ENCODE data around the gene IP6K2.

The IP6K2 gene

DNA sequence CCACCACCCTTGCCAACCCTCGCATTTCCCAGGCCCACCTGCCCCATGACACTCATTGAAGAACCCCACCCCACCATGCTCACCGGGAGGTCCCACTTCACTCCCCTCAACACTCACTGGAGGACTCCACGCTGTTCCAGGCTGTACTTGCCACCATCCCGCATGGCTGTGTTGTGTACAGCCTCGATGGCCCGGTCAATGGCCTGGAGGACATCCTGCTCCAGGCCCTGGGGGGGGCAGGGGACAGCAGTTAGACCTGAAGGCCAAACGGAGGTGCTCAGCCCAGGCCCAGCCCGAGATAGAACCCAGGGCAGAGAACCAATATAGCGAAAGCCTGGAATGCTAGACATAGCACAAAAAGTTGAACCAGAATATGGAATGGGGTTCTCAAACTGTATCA, 34.2 kb downstream of the IP6K2 start:
- TF ChIP-seq JUND (IDR thresholded peaks at IDR 0.05; ENCODE audit: low read depth), result no peak
- in situ Hi-C loops (cut with HindIII; ENCODE audit: low pct_unique_long_range_greater_than_20kb, low sequenced_read_pairs), result no loop called here
- DNase-seq (ENCODE audit: low read depth in 1 of 2, low spot score in 1 of 2), result no peak

DNA sequence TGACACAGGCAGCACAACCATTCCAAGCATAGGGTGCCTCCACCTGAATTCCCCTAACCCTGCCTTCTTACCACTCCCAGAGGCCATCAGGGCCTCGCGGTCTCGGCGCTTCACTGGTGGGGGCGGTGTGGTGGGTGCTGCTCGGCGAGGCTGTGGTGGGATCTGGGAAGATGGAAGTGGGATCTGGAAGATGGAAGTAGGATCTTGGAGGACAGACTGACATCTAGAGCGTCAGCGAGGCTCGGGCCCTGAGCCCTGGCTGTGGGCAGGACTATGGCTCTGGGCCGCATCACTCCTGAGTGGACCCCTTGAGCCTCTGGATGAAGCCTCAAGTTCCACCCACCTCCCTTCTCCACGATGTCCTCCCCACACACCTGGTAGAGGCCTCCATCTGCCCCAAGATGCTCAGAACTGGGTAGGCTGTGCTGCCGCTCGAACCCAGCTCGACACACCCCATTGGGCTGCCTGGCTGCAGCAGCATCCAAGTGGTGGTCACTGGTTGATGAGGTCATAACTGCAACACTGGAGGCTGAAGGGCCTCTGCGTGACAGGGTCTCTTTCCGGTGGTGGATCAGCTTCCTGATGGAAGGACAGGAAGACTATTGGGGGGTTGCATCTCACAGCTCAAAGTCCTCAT, 34.9 kb downstream of the IP6K2 start:
- no peak for DNase-seq (ENCODE audit: low read depth in 1 of 2, low spot score in 1 of 2)
- in situ Hi-C loops (cut with HindIII; ENCODE audit: low pct_unique_long_range_greater_than_20kb, low sequenced_read_pairs), result no loop called here
- TF ChIP-seq JUND (IDR thresholded peaks at IDR 0.05; ENCODE audit: low read depth), result no peak

DNA sequence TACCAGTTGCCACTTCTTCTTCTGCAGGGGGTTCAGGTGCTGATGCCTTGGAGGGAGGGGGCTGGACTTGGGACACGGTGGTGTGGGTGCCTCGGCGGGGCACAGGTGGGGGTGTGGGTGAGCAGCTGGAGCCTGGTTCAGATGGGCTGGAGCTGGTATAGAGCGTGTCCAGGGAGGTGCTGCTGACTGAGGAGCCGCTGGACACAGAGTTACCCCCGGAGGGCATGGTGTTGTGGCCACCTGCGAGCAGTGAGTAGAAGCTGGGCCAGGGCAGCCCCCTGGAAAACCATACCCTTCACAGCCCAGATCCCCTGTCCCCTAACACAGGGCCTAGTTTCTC, 35.5 kb downstream of the IP6K2 start:
- TF ChIP-seq JUND (IDR thresholded peaks at IDR 0.05; ENCODE audit: low read depth), result no peak
- in situ Hi-C loops (cut with HindIII; ENCODE audit: low pct_unique_long_range_greater_than_20kb, low sequenced_read_pairs), result no loop called here
- no peak for DNase-seq (ENCODE audit: low read depth in 1 of 2, low spot score in 1 of 2)

DNA sequence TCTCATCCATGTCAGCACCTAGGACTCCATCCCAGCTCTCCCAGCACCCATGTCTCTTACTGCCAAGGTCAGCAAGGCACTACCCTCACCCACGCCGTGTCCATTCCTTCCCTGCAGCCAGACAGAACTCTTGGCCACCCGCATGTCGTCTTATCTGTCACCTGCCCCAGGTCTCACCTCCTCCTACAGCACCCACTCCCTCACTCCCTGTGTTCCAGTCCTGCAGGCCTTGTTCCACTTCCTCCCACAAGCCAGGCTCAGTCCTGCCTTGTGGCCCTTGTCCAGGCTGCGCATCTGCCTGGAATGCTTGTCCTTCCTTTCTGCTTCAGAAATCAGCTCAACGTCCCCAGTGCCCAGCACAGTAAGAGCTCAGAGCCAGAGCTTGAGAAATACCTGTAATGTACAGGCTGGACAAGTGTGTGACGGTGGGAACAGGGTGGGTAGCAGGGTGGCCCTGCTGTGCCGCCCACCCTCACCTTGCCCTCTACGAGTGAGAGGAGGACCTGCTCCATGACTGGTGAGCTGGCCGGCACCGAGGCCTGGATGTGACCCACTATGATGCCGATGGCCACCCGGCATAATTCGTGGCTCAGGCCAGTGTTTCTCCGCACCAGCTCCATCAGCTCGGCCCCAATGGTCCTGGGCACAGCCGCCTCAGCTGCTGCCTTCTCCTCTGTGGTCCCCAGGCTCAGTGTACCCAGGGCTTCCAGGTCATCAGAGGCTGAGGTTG, 36.0 kb downstream of the IP6K2 start:
- DNase-seq (ENCODE audit: low read depth in 1 of 2, low spot score in 1 of 2), result no peak
- in situ Hi-C loops (cut with HindIII; ENCODE audit: low pct_unique_long_range_greater_than_20kb, low sequenced_read_pairs), result no loop called here
- TF ChIP-seq JUND (IDR thresholded peaks at IDR 0.05; ENCODE audit: low read depth), result no peak

DNA sequence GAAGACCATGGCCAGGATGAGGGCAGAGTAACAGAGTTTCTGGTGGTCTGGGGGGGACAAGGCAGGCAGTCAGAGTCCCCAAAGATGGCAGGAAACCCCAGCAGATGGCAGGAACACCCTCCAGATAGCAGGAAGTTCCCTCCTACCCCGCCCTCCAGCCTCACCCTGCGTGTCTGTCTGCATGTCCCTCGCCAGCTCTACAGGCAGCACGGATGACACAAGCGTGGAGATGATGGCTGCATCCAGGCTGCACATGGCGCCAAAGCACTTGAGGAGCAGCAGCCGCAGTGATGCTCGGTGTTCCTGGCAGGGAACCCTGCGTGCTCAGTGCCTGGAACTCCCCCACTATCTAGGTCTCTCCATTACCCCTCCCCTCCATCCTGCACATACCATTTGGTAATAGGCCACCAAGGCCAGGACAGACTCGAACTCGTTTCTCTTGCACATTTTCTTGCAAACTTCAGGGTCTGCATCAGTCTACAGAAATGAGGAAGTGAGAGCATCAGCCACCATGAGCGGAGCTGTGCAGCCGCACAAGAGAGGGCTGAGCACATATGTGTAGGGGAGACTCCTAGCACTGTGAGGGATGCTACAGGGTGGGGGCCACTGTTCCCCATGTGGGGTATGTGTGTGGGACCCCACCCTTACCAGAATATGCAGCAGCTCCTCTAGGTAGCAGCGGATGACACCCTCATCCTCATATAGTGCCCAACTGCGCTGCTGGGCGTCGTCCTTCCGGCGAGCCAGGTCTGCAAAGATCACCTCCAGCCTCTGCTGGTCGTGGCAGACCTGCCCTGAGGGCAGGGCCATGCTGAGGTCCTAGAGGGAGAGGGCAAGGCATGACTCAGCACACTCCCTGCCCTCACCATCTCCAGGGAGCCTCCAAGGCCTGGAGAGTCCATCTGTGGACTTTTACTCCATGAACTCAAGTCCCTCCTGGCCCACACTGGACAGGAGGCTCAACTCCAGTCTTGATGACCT, 37.3 kb downstream of the IP6K2 start:
- no peak for TF ChIP-seq JUND (IDR thresholded peaks at IDR 0.05; ENCODE audit: low read depth)

DNA sequence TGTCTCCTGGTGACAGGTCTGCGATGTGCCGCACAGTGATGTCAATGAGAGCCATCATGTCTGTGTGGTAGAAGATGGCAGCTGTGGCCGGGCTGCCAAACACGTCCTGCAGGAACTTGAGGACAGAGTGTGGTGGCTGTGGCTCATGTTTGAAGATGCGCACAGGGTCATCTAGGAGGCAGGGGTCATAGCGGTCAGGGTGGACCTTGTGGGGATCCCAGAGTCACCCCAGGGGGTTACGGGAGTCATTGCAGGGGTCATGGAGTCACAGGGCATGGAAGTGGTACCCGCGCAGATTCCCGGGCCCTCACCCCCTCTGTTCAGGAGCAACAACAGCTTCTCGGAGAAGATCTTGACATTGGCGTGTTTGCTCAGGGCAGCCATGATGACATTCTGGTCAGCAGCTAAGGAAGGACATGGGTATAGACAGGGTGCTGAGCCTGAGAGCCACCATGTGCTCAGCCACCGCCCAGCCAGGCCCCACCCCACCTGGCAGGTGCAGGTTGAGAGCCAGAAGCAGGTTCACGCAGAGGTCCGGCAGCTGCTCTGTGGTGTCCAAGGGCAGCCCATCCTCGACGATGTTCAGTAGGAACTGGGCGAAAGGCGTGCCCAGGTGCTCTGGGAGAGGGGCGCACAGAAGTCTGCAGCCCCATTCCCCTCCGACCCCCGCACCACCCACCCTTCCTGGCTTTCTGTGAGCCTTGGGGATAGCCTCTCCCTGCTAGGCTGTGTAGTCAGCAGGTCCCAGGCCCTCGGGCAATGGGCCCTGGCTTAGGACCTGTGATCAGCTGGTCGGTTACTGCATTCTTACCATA, 38.2 kb downstream of the IP6K2 start:
- no peak for TF ChIP-seq JUND (IDR thresholded peaks at IDR 0.05; ENCODE audit: low read depth)
- in situ Hi-C loops (cut with HindIII; ENCODE audit: low pct_unique_long_range_greater_than_20kb, low sequenced_read_pairs), result no loop called here
- no peak for DNase-seq (ENCODE audit: low read depth in 1 of 2, low spot score in 1 of 2)

More for the DNA sequence above, 37.3 kb downstream of the IP6K2 start:
- no peak for DNase-seq (ENCODE audit: low read depth in 1 of 2, low spot score in 1 of 2)
- in situ Hi-C loops (cut with HindIII; ENCODE audit: low pct_unique_long_range_greater_than_20kb, low sequenced_read_pairs), result no loop called here

DNA sequence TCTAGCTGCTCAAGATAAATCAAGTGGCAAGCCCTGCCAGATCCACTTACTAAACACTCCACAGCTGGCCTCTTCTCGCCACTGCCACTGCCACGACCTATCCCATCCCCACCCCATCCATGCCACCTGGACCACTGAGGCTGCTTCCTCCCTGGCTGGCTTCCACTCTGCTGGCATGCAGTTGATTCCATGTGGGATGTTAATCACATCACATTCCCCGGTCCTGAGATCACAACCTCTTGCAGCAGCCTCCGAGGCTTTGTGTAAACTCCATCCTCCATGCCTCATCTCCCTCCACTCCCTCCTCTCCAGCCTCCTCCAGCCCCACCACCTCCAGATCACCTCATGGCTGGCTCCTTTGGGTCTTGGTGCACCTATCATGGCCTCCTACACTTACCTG, 39.0 kb downstream of the IP6K2 start:
- in situ Hi-C loops (cut with HindIII; ENCODE audit: low pct_unique_long_range_greater_than_20kb, low sequenced_read_pairs), result no loop called here
- DNase-seq (ENCODE audit: low read depth in 1 of 2, low spot score in 1 of 2), result no peak
- TF ChIP-seq JUND (IDR thresholded peaks at IDR 0.05; ENCODE audit: low read depth), result no peak

DNA sequence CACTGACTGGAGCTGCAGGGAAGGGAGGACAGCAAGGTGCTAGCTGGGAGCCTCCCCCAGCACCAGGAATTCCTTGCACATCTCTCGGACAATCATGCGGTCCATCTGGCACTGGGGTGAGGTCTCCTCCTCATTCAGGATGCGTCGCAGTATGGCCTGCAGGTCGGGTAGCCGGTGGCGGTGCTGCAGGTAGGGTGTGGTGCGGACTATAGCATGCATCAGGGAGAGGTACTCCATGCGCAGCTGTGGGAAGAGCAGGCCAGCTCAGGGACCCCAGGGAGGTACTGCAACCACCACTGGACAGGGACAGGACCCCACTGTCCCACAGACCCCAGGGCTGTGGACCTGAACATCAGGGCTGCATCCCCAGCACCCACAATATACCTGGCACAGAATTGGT, 42.5 kb downstream of the IP6K2 start:
- no peak for TF ChIP-seq JUND (IDR thresholded peaks at IDR 0.05; ENCODE audit: low read depth)
- in situ Hi-C loops (cut with HindIII; ENCODE audit: low pct_unique_long_range_greater_than_20kb, low sequenced_read_pairs), result no loop called here
- DNase-seq (ENCODE audit: low read depth in 1 of 2, low spot score in 1 of 2), result no peak

DNA sequence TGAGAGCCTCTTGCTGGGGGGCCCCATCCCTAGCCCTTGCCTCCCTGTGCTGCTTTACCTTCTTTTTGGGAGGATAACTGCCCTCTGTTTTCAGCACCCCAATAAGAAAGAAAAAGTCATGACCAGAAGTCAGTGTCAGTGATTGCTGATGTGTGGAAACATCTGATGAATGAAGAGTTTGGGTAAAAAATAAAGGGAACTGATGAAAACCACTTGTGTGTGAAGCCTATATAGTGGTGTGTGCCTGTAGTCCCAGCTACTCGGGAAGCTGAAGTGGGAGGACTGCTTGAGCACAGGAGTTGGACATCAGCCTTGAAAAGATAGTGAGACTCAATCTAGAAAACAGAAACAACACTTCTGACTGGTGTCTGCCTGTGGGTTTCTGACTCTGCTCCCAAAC, 44.5 kb downstream of the IP6K2 start:
- in situ Hi-C loops (cut with HindIII; ENCODE audit: low pct_unique_long_range_greater_than_20kb, low sequenced_read_pairs), result no loop called here
- no peak for TF ChIP-seq JUND (IDR thresholded peaks at IDR 0.05; ENCODE audit: low read depth)

DNA sequence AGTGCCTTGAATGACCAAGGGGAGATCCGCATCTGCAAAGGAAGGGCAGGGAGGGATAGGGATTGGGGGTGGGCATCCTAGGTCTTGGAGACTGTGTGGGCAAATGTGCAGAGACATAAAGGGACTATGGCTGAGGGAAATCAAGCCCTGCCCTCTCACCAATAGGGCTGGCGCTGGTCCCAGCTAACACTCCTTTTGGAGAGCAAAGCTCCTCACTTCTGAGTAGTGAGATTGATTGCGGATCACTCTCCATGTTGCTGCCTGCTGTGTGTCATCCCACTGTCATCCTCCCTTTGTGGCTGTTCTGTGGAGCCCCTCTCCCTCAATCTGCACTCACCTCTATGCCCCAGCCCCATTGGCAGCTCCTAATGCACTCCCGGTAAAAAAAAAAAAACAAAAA, 52.1 kb downstream of the IP6K2 start:
- in situ Hi-C loops (cut with HindIII; ENCODE audit: low pct_unique_long_range_greater_than_20kb, low sequenced_read_pairs), result no loop called here
- TF ChIP-seq JUND (IDR thresholded peaks at IDR 0.05; ENCODE audit: low read depth), result no peak
- DNase-seq (ENCODE audit: low read depth in 1 of 2, low spot score in 1 of 2), result no peak

More for the DNA sequence above, 44.5 kb downstream of the IP6K2 start:
- no peak for DNase-seq (ENCODE audit: low read depth in 1 of 2, low spot score in 1 of 2)

DNA sequence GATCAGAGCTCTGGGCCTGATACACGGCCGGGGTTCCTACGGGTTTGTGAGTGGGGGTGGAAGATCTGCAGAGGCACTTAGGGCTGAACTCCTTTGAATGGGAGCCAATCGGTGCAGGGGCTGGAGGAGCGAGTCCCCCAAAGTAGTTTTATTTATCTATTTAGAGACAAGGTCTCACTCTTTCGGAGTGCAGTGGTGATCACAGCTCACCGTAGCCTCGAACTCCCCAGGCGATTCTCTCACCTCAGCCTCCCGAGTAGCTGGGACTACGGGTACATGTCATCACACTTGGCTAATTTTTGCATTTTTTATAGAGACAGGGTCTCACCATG, 52.7 kb downstream of the IP6K2 start:
- in situ Hi-C loops (cut with HindIII; ENCODE audit: low pct_unique_long_range_greater_than_20kb, low sequenced_read_pairs), result no loop called here
- TF ChIP-seq JUND (IDR thresholded peaks at IDR 0.05; ENCODE audit: low read depth), result no peak
- no peak for DNase-seq (ENCODE audit: low read depth in 1 of 2, low spot score in 1 of 2)
